ENCODE data around the gene ADD3. TPM values are rescaled to one million over a fixed set of nuclear protein-coding genes. Genes with fewer than 3 reads are reported as not detected.
"Not testable (repeated sequence)": the region's sequence is repeated elsewhere in the genome, so short reads cannot be mapped to it uniquely, and the experiment has no call there.

ADD3 gene
- total RNA-seq, 2 donors from 2014 or later, result 97.9 to 122 TPM

DNA sequence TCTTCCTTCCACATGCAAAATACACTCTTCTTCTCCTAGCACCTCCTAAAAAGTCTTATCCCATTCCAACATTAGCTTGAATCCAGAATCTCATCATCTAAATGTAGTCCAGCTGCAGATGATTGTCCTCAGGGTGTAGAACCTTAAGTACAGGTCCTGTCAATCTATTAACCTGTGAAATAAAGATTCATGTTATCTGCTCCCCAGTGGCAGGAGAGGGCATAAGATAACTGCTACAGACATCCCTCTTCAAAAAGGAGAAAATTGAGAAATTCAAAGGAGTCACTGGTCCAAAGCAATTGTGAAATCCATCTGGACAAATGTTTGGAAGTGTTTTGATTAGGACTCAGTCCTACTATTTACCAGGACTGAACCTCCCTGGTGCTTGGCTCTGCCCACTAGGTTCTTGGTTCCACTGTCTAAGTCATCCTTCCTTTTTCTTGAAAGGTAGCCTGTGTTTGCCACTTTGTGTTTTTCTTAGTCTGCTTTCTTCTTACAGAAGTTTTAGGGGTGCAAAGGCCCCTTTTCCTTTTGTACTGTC lies 96.2 kb downstream of the ADD3 start:
- DNase-seq, result no peak
- peaks cover 5 to 14% of the 10 kb centered on the region in 2 donors for H3K36me3 Mint-ChIP-seq (ENCODE audit: insufficient read depth in 2 of 2)
- H3K27me3 Mint-ChIP-seq (ENCODE audit: low read depth), result no peaks in the 10 kb centered on the region
- no peak for ATAC-seq (replicated peaks in 1 of 2)
- no peaks in the 10 kb centered on the region for H3K9me3 Mint-ChIP-seq
- peaks cover 56% of the 10 kb centered on the region for H3K4me1 Mint-ChIP-seq (ENCODE audit: low read depth)
- peak overlapping the region in 1 of 2 donors; percentile 46 for H3K4me3 Mint-ChIP-seq
- H3K27ac Mint-ChIP-seq, result peak overlapping the region; percentile 77

DNA sequence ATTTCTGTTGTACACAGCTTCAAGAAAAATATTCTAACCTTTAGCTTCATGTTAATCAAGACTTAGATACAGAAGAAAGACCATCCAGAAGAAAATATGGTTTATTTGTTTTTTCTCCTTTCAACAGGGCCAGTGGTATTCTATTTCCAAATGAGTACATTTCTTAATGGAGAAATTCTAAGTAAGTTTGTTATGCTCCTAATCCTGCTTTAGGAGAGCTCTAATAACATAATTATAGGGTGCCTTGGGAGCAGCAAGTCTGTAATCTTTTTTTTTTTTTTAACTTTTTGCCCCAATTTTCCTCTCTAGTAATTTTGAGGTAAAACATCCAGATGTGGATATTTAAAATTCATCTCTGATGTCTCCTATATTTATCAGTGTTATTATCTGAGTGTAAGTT lies 98.1 kb downstream of the ADD3 start:
- peak overlapping the region; percentile 40 for H3K27ac Mint-ChIP-seq
- peaks cover 5 to 16% of the 10 kb centered on the region in 2 donors for H3K36me3 Mint-ChIP-seq (ENCODE audit: insufficient read depth in 2 of 2)
- H3K4me1 Mint-ChIP-seq (ENCODE audit: low read depth), result peaks cover 45% of the 10 kb centered on the region
- H3K9me3 Mint-ChIP-seq, result no peaks in the 10 kb centered on the region
- H3K4me3 Mint-ChIP-seq, result no peak overlapping the region
- ATAC-seq (replicated peaks in 1 of 2) (no peak), DNase-seq (no peak)
- no peaks in the 10 kb centered on the region for H3K27me3 Mint-ChIP-seq (ENCODE audit: low read depth)

DNA sequence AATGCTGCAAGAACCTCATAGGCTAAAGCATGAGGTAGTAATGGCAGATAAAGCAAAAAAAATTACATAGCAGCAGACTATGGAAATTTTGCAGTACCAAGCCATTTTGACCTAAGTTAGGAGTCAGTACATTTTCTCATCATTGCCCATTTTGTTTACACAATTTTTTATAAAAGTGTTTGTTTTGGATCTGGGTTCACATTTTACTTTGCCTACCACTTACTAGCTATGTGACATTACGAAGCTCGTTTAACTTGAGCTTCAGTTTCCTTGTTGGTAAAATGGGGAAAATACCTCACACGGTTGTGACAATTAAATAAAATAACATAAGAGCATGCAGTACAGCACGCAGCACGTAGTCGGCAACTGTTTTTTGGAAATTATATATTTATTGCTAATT lies 99.6 kb downstream of the ADD3 start:
- Mint-ChIP-seq H3K4me3 (no peak overlapping the region), H3K27ac (no peak overlapping the region), H3K27me3 (ENCODE audit: low read depth) (no peaks in the 10 kb centered on the region), H3K9me3 (no peaks in the 10 kb centered on the region), H3K4me1 (ENCODE audit: low read depth) (peaks cover 29% of the 10 kb centered on the region), H3K36me3 (ENCODE audit: insufficient read depth in 2 of 2) (peaks cover 5 to 11% of the 10 kb centered on the region in 2 donors)
- DNase-seq (no peak), ATAC-seq (replicated peaks in 1 of 2) (no peak)

DNA sequence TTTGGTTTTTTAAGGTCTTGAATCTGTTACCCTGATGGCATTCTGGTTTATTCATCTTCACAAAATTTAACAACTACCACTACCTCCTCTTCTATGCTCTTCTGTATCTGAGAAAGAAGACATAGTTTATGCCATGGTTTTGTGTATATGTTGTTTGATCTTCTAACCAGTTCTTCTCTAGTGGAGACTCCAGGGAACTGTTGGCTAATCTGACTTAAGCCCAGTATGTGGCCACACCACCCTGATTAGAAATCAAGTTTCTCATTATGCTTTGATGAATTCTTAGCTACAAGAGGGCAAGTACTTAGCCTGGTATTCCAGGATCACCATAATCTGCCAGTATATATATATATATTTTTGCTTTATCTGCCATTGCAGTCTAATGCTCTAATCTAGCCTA lies 100.1 kb downstream of the ADD3 start:
- Mint-ChIP-seq H3K4me1 (ENCODE audit: low read depth) (peaks cover 25% of the 10 kb centered on the region), H3K4me3 (no peak overlapping the region), H3K36me3 (ENCODE audit: insufficient read depth in 2 of 2) (peaks cover 5 to 9% of the 10 kb centered on the region in 2 donors), H3K27me3 (ENCODE audit: low read depth) (no peaks in the 10 kb centered on the region), H3K27ac (no peak overlapping the region), H3K9me3 (no peaks in the 10 kb centered on the region)
- ATAC-seq (replicated peaks in 1 of 2) (no peak), DNase-seq (no peak)

DNA sequence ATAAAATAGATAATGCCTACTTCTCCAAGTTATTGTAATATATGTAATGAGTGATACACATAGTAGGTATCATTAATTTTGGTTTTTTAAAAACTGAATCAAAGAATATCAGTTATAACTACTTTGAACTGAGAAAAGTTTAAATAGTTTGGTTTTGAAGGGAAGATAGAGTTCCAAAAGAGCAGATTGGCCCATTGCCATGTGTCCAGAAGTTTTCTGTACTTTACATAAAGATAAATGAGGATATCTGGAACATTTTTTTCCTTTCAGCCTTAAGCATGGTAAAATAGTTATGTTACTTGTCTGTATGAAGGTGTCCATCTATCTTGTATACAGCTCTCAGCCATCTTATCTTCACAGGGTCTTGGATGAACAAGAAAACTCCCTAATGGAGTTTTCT lies 101.7 kb downstream of the ADD3 start:
- peak overlapping the region; percentile 46 for H3K27ac Mint-ChIP-seq
- H3K27me3 Mint-ChIP-seq (ENCODE audit: low read depth), result no peaks in the 10 kb centered on the region
- no peaks in the 10 kb centered on the region for H3K9me3 Mint-ChIP-seq
- H3K4me3 Mint-ChIP-seq, result no peak overlapping the region
- ATAC-seq (replicated peaks in 1 of 2) (no peak), DNase-seq (no peak)
- peaks cover 5 to 12% of the 10 kb centered on the region in 2 donors for H3K36me3 Mint-ChIP-seq (ENCODE audit: insufficient read depth in 2 of 2)
- peaks cover 10% of the 10 kb centered on the region for H3K4me1 Mint-ChIP-seq (ENCODE audit: low read depth)

DNA sequence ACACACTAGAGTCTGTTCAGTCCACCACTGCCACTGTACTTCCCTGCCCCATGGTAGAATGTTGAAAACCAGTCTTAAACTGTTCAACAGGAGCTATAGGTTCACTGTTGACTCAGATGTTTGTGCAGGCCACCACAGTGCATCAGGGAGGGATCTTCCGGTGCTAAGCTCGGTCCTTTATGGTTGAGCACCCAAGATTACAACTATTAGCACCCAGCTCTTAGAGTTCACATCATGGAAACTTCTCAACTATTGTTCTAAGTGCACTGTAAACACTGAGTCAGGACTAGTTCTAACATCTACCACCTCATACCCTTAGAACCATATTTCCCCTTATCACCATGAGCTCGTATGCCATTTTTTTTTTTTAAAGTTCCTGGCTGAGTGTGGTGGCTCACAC lies 102.6 kb downstream of the ADD3 start:
- DNase-seq (no peak), ATAC-seq (replicated peaks in 1 of 2) (peak; percentile 66 to 71)
- Mint-ChIP-seq H3K27ac (peak overlapping the region; percentile 36), H3K36me3 (ENCODE audit: insufficient read depth in 2 of 2) (peaks cover 6 to 12% of the 10 kb centered on the region in 2 donors), H3K27me3 (ENCODE audit: low read depth) (no peaks in the 10 kb centered on the region), H3K4me3 (no peak overlapping the region), H3K4me1 (ENCODE audit: low read depth) (peaks cover 10% of the 10 kb centered on the region), H3K9me3 (no peaks in the 10 kb centered on the region)

DNA sequence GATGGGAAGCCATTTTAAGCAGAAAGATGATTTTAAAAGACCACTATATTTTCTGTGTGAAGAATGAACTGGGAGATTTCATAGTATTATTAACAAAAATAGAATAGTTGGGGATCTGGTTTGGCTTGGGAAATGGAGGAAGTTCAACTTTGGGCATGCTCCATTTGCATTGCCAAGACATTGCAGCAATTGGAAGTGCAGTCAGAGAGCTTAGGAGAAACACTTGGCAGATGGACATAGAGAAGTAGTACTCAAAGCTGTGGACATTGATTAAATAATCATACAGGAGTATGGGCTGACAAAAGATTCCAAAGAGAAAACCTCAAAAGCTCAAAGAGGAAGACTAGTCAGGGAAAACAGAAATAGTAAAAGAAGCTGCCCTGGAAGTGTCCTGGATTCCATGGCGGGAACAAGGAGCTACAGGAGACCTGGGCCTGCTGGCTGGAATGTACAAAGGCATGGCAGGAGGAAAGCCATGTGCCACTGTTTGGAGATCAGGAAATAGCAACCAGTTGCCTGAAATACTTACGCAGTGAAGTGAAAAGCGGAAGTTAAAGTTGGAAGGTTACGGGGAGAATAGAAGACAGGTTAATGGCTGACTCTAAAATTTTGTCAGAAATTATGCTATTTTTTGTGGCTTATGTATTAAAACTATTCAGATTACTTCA lies 106.0 kb downstream of the ADD3 start:
- no peak for DNase-seq
- no peaks in the 10 kb centered on the region for H3K4me1 Mint-ChIP-seq (ENCODE audit: low read depth)
- H3K9me3 Mint-ChIP-seq, result no peaks in the 10 kb centered on the region
- H3K27ac Mint-ChIP-seq, result peak overlapping the region; percentile 4
- H3K4me3 Mint-ChIP-seq, result no peak overlapping the region
- H3K36me3 Mint-ChIP-seq (ENCODE audit: insufficient read depth in 2 of 2), result peaks cover 5 to 17% of the 10 kb centered on the region in 2 donors
- H3K27me3 Mint-ChIP-seq (ENCODE audit: low read depth), result no peaks in the 10 kb centered on the region
- ATAC-seq (replicated peaks in 1 of 2), result no peak

DNA sequence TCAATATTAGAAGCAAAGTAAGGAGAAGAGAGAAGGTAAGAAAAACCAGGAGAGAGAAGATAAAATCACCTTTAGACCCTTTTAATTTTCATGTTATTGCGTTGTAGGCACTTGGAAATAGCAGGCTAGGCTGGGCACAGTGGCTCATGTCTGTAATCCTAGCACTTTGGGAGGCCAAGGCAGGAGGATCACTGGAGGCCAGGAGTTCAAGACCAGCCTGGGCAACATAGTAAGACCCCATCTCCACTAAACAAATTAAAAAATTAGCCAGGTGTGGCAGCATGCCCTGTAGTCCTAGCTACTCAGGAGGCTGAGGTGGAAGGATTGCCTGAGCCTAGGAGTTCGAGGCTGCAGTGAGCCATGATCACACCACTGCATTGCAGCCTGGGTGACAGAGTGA lies 106.9 kb downstream of the ADD3 start:
- H3K4me1 Mint-ChIP-seq (ENCODE audit: low read depth); ATAC-seq (replicated peaks in 1 of 2); H3K4me3 Mint-ChIP-seq; H3K9me3 Mint-ChIP-seq; H3K27me3 Mint-ChIP-seq (ENCODE audit: low read depth); DNase-seq: not testable (repeated sequence)
- Mint-ChIP-seq H3K27ac (peak overlapping the region; percentile 21), H3K36me3 (ENCODE audit: insufficient read depth in 2 of 2) (peaks cover 5 to 17% of the 10 kb centered on the region in 2 donors)

DNA sequence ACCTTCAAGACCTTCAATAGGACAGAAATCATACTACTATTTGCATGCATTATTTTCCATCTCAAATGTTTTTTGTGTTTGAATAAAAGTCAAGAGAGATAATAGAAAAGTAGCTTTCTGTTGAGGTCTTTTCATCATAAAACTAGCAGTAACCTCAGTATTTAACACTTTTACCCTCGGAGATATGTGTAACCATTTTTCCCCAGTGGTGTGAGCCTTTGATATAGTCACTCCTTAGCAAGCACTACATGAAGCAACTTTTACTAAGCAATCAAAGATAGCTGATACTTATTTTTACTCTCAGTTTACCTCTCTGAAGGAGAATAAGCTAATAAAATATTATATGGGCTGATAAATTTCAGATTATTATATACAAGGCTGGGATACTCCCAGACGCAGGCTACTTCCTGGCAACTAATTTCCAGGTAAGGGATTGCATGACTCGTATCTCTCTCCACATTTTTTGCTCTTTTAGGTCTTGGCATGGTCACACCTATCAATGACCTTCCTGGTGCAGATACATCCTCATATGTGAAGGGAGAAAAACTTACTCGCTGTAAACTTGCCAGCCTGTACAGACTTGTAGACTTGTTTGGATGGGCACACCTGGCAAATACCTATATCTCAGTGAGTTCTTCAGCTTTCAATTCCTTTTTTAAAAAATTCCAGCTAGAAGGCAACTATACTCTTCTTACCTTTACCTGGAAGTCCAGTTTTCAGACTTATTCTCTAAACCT lies 108.2 kb downstream of the ADD3 start:
- peak overlapping the region; percentile 64 for H3K27ac Mint-ChIP-seq
- peaks cover 8 to 16% of the 10 kb centered on the region in 2 donors for H3K36me3 Mint-ChIP-seq (ENCODE audit: insufficient read depth in 2 of 2)

DNA sequence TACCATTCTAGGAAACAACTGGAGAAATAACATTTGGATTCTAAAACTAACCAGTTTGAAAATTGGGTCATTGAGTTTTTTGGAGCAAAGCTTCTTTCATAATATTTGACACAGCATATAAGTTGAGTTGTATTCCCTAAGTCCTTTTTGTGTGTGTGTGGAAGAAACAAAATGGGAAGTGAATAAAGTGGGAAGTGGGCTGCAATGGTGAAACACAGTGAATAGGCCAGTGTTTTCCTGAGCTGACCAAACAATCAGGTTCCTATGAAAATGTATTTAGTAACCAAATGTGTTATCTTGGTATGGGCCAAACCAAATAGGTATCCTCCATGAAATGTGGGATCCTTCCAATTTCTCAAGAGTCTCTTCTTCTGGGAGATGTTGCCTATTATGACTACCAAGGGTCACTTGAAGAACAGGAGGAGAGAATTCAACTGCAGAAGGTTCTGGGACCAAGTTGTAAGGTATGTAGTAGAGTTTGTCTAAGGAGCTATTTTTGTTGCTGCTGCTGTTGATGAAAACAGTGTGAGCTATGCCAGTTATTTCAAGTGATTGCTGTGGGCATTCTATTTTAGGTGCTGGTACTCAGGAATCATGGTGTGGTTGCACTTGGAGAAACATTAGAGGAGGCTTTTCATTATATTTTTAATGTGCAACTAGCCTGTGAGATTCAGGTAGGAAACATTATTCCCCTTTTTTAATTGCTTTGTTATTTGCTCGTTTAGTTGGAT lies 111.3 kb downstream of the ADD3 start:
- H3K27ac Mint-ChIP-seq, result peak overlapping the region; percentile 22
- DNase-seq (no peak), ATAC-seq (replicated peaks in 1 of 2) (no peak)
- H3K36me3 Mint-ChIP-seq (ENCODE audit: insufficient read depth in 2 of 2), result peaks cover 8 to 18% of the 10 kb centered on the region in 2 donors
- no peaks in the 10 kb centered on the region for H3K4me1 Mint-ChIP-seq (ENCODE audit: low read depth)
- H3K27me3 Mint-ChIP-seq (ENCODE audit: low read depth), result no peaks in the 10 kb centered on the region
- no peaks in the 10 kb centered on the region for H3K9me3 Mint-ChIP-seq
- no peak overlapping the region for H3K4me3 Mint-ChIP-seq

More for the DNA sequence above, 108.2 kb downstream of the ADD3 start:
- no peak overlapping the region for H3K4me3 Mint-ChIP-seq
- ATAC-seq (replicated peaks in 1 of 2), result no peak
- H3K4me1 Mint-ChIP-seq (ENCODE audit: low read depth), result no peaks in the 10 kb centered on the region
- no peak for DNase-seq
- no peaks in the 10 kb centered on the region for H3K27me3 Mint-ChIP-seq (ENCODE audit: low read depth)
- H3K9me3 Mint-ChIP-seq, result no peaks in the 10 kb centered on the region

DNA sequence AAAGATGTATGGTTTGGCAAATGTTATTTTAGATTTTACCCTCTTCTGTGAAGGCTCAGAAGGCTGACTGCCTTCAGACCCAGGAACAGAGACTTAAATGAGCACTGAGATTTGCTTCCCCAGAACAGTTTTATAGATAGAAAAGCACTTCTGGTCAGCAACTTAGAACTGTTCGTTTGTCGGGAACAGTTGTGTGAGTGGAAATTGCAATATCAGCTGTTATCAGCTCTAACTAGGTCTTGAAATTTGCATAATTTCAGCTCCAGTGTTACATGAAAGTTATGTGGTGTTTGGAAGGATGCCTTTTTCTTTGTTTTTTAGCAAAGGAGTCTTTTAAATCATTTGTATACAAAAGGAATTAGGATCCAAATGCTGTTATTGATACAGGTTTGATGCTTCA lies 115.8 kb downstream of the ADD3 start:
- ATAC-seq (replicated peaks in 1 of 2) (no peak), DNase-seq (no peak)
- H3K4me3 Mint-ChIP-seq, result no peak overlapping the region
- H3K27me3 Mint-ChIP-seq (ENCODE audit: low read depth), result no peaks in the 10 kb centered on the region
- peaks cover 6 to 22% of the 10 kb centered on the region in 2 donors for H3K36me3 Mint-ChIP-seq (ENCODE audit: insufficient read depth in 2 of 2)
- peak overlapping the region; percentile 10 for H3K27ac Mint-ChIP-seq
- H3K9me3 Mint-ChIP-seq, result no peaks in the 10 kb centered on the region
- H3K4me1 Mint-ChIP-seq (ENCODE audit: low read depth), result no peaks in the 10 kb centered on the region

DNA sequence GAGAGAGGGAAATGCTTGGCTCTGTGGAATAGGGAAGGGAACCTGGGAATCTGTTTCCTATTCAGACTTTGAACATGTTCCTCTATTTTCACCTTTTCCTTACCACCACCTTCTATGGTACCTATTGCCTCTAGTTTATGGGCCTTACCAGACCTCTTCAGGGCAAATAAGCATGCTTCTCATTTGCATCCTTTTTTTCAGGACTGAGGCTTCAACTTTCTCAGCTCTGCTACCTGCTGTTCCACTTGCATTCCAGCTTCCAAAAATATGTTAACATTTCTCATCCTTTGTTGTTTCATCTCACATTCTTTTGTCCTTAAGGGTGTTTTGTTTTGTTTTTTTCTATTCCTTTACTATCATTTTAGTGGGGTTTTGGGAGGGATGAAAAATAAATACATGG lies 121.7 kb downstream of the ADD3 start:
- no peaks in the 10 kb centered on the region for H3K9me3 Mint-ChIP-seq
- ATAC-seq (replicated peaks in 1 of 2) (no peak), DNase-seq (no peak)
- no peaks in the 10 kb centered on the region for H3K27me3 Mint-ChIP-seq (ENCODE audit: low read depth)
- H3K4me3 Mint-ChIP-seq, result no peak overlapping the region
- peaks cover 9 to 24% of the 10 kb centered on the region in 2 donors for H3K36me3 Mint-ChIP-seq (ENCODE audit: insufficient read depth in 2 of 2)
- H3K4me1 Mint-ChIP-seq (ENCODE audit: low read depth), result peaks cover 4% of the 10 kb centered on the region
- peak overlapping the region; percentile 9 for H3K27ac Mint-ChIP-seq

DNA sequence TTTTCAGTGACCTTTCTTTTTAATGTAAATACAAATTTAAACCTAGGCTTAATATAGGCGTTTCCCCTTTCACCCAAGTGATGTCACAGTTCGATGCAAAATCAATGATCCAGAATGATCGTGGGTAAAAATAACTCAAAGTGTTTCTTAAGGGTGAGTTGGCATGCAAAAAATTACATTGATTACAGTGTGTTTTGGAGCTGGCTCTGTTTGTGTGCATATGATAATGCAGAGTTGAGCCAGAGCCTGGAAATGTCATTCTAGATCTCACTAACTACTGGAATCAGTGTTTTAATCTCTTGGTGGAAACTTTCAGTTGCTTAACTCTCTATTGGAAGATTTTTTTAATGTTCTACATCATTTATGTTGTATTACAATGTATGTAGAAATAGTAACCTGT lies 127.1 kb downstream of the ADD3 start:
- no peaks in the 10 kb centered on the region for H3K9me3 Mint-ChIP-seq
- H3K4me1 Mint-ChIP-seq (ENCODE audit: low read depth), result peaks cover 30% of the 10 kb centered on the region
- no peaks in the 10 kb centered on the region for H3K27me3 Mint-ChIP-seq (ENCODE audit: low read depth)
- no peak for DNase-seq
- peak in 1 of 2 donors; percentile 51 for ATAC-seq (replicated peaks in 1 of 2)
- peaks cover 6 to 14% of the 10 kb centered on the region in 2 donors for H3K36me3 Mint-ChIP-seq (ENCODE audit: insufficient read depth in 2 of 2)
- H3K4me3 Mint-ChIP-seq, result no peak overlapping the region
- H3K27ac Mint-ChIP-seq, result no peak overlapping the region

Measured in activated T-cell treated with anti-CD3 and anti-CD28 coated beads, Interleukin-2, amount 50 U/mL, for 72 hours (primary cell).